GM18505 (cell line): Measurements from ENCODE around the gene GFOD1.

ENCODE experiments used
- ATAC-seq: cut with Tn5 transposase; IDR thresholded peaks from one replicate; pipeline ENCODE4 v1.9.1; 2021; ENCODE audit not compliant: unreplicated experiment
- POLR2A ChIP-seq: IDR thresholded peaks from 4 replicates; pipeline ENCODE4 v1.6.1; 2011; ENCODE audit warnings: borderline replicate concordance; ENCODE audit not compliant: insufficient read depth, insufficient read length; ENCODE audit errors: extremely low read depth

Gene GFOD1

DNA sequence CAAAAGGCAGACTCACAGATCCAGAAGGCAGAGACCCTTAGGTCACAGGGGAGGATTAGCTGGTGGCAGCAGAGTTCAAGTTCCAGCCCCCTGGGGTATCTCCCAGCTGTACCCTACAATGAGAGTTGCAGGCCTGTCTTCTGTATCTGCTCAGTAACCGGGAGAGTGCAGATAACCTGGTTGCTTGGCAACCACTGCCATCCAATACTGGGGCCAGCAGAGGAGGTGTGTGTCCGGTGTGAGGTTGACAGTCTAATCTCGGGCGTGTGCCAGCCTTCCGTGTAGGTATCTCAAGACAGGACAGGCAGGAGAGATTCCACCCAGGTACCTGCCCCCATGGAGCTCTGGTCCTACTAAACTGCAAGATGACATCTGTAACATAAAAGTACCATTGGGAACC, 102.4 kb downstream of the GFOD1 start:
- no peak for TF ChIP-seq POLR2A

DNA sequence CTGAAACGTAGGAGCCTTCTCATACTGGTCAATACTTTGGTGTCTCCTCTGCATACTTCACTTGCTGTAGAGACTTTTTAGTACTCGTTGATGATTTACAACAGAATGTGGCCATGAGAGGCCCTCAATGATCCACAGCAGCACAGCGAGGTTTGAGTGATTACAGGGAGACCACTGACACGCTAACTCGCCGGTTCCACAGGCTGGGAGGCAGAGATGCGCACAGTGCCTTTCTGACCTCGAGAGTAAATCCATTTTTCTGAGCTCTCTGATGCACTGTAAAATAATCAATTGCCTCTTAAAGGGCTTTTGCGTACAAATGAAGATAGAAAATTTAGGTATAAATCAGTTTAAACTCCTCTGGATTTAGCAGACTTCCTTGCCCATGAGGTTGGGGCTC, 102.9 kb downstream of the GFOD1 start:
- no peak for TF ChIP-seq POLR2A
- ATAC-seq, result no peak

More for the DNA sequence above, 102.4 kb downstream of the GFOD1 start:
- no peak for ATAC-seq

DNA sequence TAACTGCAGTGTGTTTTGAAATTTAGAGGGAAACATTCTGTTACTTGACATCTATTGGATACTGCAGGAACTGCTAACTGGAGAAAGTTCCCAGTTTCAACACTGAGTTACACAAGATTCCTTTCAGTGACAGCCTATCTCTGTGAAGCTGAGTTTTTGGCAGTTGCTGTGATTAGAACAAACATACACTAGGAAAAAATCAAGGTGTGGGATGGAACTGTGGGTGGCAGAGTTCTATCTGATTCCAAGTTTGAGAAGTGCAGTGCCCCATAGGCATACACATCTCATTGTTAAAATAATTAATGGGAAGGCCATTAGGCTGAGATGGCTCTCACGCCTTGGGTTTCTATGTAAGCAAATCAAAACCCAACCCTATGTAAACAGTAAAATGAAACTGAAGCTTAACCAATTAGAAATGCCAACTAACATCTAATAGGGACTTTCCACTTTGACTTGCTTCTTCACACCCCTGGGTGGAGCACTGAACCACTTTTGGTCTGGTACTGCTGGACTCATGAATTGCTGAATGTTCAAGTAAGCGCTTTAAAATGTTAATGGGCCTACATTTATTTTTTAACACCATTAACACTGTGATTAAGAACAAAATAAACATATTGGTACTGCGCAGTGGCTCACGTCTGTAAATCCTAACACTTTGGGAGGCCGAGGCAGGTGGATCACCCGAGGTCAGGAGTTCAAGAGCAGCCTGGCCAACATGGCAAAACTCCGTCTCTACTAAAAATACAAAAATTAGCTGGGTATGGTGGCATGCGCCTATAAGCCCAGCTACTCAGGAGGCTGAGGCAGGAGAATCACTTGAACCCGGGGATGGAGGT, 103.9 kb downstream of the GFOD1 start:
- no peak for TF ChIP-seq POLR2A
- ATAC-seq, result peak; percentile 84

DNA sequence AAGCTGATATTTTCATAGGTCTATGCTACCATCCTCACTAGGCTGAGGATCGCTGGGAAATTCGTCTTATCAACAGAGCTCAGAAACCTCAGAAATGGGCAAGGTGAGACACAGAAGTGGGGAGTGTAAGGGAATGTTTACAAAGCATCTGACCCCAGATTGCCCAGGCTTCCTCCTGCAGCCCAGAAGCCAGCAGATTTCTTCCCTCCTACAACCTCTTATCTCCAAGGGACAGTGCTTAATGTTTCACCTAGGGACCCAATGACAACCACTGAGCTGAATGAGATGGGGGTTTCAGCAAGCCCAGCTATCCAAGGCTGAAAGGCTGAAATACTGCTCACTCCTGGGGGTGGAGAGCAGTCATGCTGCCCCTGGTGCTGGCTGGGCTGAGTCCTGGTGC, 106.6 kb downstream of the GFOD1 start:
- no peak for TF ChIP-seq POLR2A
- no peak for ATAC-seq

DNA sequence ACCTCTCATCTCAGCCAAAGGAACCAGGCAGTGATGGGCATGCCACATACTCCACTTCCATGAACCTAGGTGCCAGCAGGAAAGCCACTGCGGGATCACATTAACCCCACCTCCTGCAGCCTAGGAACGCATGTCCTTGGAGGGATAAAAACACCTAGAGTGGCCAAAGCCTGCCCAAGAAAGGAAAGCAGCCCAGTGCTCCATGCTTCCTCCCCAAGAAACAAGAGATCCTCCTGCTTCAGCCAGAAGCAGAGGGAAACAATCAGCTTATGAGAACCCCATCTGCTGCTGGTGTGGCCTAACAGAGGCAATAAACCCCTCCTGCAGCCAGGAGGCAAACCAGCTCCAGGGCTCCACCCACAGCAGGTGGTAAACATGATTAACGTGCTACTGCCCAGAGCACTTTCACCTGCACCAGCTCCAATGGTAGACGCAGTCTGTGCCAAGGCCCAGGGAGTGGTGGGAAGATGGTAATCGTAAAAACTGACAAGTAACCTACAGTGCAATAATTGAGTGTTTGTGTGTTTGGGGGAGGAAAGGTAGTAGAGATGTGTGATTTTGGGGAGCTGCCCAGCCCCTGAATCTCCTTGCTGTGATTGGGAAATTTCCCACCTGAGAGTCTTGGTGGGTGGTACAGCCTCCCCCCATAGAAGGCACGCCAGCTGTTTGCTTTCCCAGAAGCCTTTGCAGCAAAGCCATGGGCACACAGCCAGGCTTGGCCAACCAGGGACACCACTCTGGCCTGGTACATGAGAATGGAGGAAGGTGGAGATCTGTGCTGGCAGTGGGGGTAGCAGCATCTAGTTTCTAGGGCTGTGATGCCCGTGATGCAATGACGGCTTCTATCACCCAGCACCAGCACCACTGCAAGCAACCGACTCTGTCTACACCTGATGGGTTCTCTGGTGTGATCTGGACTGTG, 108.5 kb downstream of the GFOD1 start:
- no peak for TF ChIP-seq POLR2A

DNA sequence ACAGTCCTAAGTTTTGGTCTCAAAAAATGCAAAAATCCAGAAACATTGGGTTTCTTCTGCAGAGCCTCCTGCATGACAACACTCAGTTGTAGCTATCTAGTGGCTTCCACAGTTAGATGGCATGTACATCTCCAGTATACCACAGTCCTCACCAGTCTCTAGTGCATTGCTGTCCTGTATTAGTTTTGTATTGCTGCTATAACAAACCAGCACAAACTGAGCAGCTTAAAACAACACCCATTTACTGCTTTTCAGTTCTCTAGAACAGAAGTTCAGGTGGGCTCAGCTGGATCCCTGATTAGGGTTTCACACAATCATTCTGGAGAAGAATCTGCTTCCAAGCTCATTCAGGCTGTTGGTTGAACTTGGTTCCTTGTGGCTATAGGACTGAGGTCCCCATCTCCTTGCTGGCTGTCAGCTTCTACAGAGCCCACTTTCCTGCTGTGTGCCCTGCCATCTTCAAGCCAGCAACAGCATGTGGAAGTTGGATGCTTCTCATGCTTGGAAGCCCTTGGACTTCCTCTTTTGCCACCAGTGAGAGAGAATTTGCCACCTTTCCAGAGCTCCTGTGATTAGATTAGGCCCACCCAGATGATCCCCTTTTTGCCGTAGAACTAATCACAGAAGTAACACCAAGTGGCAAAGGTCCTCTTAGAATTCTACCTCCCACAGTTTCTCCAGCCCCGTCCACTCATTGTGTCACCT, 110.2 kb downstream of the GFOD1 start:
- TF ChIP-seq POLR2A, result no peak
- ATAC-seq, result no peak

More for the DNA sequence above, 108.5 kb downstream of the GFOD1 start:
- no peak for ATAC-seq

DNA sequence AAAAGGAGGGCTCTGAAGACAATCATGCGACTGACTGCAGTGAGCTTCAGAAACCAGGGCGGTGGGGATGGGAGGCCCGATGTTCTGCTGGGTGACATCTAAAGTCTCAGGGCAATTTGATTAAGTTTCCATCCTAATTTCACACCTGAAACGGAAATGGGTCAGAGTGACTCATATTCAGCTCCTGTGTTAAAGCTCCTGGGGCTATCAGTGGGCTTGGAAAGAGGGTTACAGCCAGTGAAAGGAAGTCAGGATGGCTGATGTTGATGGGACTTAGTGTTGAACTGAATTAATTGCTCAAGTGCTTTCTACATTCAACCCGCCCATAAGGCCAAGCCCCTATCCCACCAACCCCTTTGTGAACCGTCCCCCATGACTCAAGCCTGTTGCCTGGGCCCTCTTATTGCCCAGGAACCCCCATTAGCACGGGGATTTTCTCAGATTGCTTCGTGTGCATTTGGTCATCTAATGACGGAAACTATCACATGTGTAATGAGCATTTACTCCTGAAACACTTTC, 112.0 kb downstream of the GFOD1 start:
- ATAC-seq, result peak; percentile 46
- TF ChIP-seq POLR2A, result peak; percentile 36

DNA sequence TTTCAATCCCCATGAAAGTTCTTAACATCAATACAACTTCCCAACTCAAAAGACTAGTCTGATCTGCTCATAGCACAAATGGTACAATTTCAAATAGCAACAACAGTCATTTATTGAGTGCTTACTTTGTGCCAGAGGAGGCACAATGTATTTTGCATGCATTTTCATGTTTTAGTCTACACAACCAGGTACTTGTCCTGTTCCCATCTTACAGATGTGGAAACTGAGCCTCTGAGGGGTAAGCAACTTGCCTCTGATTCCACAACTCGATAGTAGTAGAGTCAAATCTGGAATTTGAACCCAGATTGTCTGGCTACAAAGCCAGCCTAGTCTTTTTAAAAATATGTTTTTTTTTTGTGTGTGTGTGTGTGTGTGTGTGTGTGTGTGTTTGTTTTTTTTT, 113.5 kb downstream of the GFOD1 start:
- TF ChIP-seq POLR2A, result no peak
- no peak for ATAC-seq

DNA sequence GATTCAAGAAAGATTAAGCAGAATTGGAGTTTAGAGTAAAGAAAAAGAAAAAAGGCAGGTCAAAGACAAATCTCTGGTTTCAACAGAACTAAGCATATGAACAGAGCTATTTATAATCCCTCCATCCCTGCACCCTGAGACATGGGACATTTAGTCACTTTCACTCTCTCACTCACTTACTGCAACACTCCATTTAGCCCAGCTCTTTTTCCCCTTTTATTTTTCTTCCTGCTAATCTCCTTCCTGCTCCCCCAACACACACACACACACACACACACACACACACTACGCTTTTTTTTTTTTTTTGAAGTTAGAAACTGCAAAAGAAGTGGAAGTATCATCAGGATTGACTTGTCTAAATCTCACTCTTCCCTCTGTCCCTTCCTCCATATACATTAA, 113.9 kb downstream of the GFOD1 start:
- ATAC-seq, result no peak
- TF ChIP-seq POLR2A, result no peak

DNA sequence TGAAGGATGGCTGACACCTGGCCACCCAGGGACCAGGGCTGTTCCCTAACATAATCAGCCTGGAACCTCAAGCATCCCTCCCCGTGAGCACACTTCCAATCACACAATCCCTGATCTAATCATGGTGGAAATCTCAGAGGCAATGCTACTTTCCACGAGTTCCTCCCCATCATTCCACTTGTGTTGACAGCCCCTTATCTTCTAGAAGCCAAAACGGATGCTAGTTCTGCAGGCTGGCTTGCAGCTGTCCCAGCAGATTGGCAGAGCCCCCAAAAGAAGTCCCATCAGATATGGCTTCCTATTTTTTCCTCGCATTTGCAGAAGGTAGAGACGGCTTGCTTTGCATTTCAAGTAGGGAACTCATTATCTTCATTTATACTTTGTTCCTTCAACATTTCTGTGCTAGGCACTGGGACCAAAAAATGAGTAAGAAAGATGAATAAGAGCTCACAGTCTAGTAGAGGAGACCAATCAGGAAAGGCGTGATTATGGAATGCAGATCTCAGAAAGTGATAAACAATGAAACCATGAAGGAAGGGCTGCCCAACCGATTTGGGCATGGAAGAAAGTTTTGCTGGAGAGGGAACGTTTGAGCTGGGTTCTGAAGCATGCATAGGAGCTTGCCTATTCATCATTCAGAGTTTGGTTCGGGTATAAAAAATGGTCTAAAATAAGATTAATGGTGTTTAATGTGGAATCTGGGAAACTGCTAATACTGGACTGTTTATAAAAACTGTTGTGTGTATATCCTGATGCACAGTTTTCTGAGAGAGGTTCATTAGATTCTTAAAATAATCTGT, 114.5 kb downstream of the GFOD1 start:
- TF ChIP-seq POLR2A, result no peak
- ATAC-seq, result no peak

DNA sequence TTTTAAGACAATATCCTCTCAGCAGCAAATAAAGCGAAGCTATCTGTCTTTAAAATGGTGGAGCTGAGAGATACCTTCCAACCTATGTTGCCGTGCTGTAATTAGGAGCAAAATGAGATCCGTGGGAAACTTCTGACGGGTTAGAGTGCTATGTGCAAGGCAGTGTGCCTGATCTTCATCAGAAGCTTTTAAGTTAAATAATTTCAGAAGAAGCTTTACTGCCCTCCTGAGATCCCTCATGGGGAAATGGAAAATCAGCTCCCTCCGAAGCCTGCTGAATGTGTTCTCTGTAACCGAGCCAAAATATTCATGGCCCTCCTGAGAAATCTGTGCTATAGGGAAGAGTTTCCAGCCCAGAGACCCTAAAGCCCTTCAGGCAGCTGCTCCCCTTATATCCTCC, 115.3 kb downstream of the GFOD1 start:
- no peak for TF ChIP-seq POLR2A
- no peak for ATAC-seq

DNA sequence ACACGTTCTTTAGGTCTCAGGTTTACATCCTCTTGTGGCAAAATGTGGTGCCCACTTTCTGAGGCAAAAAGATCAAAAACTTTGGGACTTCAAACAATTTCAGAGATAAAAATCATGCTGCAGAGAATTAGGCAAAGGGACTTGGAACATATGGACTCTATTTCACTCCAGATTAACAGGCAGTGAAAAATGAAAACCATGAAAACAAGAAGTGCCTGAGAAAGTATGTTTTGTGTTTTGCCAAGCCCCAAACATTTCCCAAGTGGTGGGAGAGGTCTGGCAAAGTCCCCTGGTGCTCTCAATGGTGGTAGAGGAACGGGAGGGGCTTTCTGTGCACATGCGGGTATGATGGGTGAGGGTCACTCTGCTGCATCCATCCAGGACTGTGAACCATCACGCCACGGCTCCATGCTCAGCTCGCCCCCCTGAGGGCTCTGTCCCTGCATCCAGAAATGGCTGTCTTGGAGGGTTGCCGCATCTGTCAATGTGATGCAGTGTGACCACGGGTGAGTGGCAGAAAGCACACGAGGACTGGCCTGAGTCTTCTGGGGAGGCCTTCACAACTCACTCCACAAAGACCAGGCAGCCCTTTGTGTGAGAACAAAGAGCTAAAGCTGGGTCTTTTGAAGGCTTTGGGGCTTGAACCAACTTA, 115.9 kb downstream of the GFOD1 start:
- no peak for TF ChIP-seq POLR2A
- no peak for ATAC-seq
